CD4-positive, alpha-beta T cell treated with Interleukin-1 beta for 1 hour (primary cell): Measurements from ENCODE around the gene FAM177A1.
"Not testable (repeated sequence)": the region's sequence is repeated elsewhere in the genome, so short reads cannot be mapped to it uniquely, and the experiment has no call there.

ENCODE experiments used
- DNase-seq, 2 donors: peaks; one replicate each; pipeline ENCODE4 v3.0.0-alpha.2; 2020 to 2022

FAM177A1 gene, protein sequence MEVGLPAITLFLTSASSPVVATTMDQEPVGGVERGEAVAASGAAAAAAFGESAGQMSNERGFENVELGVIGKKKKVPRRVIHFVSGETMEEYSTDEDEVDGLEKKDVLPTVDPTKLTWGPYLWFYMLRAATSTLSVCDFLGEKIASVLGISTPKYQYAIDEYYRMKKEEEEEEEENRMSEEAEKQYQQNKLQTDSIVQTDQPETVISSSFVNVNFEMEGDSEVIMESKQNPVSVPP

DNA sequence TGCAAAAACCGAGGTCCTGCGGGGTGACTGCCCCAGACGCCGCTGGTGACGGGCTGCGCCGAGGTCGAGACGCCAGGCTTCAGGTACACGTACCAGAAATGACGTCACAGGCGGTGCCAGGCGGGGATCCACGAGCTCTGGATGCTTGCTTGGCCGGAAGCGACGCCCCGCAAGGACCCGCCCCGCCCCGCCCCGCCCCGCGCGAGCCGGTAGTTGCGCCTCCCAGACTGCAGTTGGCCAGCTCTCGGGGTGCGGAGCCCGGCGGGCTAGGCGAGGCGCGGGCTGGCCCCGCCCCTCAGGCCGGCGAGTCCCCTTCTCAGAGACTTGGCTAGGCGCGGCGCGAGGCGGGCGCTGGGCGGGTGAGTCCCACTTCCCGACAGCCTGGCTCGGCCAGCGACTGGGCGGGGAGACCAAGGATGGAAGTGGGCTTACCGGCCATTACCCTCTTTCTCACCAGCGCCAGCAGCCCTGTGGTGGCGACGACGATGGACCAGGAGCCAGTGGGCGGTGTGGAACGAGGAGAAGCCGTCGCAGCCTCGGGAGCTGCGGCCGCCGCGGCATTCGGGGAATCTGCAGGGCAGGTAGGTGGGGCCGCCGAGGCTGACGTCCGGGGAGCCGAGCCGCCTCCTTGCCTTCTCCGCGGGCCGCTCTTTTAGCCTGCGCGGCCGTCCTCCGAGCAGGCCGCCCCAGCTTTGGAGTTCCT, at the start of gene FAM177A1:
TSS of gene FAM177A1 (plus strand) at position 225 of the 703 bp plus-strand sequence. CDS start at position 417, 192 bp downstream.
- peak; percentile 99 to 100 for DNase-seq

DNA sequence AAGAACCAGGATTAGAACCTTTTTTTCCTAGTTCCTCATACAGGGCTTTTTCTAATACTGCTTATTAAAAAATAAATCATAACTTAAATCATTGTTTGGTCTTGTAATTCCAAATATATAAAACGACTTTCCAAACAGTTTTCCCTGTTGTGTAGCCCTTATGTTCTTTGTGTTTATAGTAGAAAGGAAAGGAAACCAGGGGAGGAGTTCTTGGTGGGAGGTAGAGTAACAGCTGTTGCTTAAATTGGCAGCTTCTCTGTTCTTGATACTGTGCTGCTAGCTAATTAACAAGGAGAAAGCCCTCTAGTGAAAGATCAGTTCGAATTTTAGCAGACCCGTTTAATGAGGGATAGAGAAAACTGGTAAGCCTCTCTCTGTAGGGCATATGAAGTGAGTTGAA, 48.3 kb upstream of the FAM177A1 start:
- no peak for DNase-seq

DNA sequence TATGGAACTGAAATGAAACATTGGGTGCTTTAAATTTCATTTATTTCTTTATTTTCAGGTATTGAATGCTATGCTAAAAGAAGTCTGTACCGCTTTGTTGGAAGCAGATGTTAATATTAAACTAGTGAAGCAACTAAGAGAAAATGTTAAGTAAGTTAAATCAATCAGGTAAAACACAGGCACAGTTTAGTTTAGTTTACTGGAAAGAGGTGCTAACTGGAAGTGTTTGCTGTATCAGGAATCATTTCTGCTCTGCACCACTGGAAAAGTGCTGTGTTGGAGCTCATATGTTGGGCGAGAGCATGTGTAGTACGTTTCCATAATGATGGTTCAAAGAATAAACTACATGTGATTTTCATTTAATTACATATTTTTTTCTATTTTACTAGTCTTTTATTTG, 46.6 kb upstream of the FAM177A1 start:
- DNase-seq: no peak

DNA sequence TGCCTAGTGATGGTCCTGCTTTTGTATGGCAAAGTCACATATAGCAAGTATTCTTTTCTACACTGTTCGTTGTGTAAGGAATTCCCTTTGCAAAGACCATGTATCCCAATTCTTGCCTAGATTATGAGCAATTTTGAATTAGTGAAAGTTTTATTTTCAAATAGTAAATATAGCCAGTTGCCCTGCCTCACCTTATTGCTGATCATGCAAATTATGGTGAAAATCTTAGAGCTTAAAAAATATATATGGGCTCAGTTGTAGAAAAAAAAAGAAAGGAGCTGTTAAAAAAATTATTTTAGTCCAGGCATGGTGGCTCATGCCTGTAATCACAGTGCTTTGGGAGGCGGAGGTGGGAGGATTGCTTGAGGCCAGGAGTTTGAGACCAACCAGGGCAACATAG, 44.5 kb upstream of the FAM177A1 start:
- no peak for DNase-seq

DNA sequence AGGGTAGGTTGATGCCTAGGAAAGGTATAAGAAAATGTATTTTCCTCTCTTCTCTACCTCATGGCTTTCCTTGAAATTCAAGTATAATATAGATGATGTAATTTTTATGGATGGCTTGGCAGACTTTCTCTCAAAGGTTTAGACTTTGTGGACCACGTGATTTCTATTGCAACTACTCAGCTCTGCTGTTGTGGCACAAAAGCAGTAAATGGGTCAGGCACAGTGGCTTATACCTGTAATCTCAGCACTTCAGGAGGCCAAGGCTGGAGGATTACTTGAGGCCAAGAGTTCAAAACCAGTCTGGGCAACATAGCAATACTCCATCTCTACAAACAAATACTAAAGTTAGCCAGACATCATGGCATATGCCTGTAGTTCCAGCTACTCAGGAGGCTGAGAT, 41.2 kb upstream of the FAM177A1 start:
- DNase-seq: no peak

DNA sequence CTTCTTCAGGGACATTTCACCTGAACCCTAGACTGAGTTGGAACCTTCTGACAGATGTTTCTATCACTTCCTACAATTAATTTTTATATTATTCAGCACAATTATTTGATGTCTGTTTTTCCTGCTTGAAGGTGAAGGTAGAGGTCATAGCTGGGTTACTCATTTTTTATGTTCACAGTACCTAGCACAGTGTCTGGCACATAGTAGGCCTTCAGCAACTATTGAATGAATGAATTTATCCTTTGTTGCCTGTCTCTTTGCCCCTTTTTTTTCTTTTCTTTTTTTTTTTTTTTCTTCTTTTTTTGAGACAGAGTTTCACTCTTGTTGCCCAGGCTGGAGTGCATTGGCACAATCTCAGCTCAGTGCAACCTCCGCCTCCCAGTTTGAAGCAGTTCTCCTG, 29.5 kb upstream of the FAM177A1 start:
- DNase-seq: no peak

DNA sequence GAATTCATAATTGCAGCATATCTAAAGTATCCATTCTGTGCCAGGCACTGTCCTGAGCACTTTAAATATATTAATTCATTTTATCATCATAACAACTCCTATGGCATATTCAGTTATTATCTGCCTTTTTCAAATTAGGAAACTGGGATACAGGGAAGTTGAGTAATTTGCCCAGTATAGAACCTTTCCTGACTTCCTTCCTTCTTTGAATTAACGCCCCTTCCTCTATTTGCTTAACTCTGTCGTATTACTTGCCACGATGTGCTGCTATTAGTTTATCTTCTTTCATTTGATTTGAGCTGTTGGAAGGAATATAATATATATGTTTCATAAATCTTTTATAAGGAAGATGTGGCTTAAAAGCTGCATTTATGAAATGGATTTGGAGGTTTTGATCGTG, 25.4 kb upstream of the FAM177A1 start:
- DNase-seq: no peak

DNA sequence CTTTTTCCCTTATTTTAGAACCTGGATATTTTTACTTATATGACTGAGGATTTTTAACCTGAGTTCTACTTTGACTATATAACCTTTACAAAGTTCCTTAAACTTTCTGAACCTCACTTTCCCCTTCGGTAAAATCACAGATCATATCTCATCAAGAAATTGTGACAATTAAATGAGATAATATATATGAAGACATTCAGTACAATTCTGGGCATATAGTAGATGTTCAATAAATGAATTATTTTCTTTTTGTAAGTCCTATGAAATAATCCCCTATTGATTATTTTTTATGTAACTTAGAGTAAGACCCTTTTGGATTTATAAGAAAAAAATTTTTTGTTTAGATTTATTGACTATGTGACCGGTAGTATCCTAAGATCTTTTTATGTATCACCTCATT, 17.6 kb upstream of the FAM177A1 start:
- DNase-seq: no peak

DNA sequence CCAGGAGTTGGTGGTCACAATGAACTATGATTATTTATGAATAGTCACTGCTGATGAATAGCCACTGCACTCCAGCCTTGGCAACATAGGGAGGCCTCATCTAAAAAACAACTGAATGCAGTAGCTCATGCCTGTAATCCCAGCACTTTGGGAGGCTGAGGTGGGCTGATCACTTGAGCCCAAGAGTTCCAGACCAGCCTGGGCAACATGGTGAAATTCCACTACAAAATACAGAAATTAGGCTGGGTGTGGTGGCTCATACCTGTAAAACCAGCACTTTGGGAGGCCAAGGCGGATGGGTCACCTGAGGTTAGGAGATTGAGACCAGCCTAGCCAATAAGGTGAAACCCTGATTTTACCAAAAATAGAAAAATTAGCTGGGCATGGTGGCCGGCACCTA, 13.5 kb upstream of the FAM177A1 start:
- DNase-seq: no peak

DNA sequence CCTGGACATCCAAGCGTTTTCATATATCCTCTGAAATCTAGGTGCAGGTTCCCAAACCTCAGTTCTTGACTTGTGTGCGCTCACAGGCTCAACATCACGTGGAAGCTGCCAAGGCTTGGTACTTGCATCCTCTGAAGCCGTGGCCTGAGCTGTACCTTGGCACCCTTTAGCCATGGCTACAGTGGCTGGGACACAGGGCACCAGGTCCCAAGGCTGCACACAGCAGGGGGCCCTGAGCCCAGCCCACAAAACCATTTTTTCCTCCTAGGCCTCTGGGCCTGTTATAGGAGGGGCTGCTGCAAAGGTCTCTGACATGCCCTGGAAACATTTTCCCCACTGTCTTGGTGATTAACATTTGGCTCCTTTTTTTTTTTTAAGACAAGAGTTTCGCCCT, 11.6 kb upstream of the FAM177A1 start:
- no peak for DNase-seq

DNA sequence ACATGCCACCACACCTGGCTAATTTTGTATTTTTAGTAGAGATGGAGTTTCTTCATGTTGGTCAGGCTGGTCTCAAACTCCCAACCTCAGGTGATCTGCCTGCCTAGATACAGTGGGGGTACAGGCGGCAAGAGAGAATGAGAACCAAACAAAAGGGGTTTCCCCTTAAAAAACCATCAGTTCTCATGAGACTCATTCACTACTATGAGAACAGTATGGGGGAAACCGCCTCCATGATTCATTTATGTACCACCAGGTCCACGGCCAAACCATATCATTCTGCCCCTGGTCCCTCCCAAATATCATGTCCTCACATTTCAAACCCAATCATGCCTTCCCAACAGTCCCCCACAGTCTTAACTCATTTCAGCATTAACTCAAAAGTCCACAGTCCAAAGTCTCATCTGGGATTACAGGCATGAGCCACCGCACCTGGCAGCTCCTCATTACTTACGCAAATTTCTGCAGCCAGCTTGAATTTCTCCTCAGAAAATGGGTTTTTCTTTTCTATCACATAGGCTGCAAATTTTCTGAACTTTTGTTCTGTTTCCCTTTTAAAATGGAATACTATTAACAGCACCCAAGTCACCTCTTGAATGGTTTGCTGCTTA, 11.0 kb upstream of the FAM177A1 start:
- DNase-seq: not testable (repeated sequence)

DNA sequence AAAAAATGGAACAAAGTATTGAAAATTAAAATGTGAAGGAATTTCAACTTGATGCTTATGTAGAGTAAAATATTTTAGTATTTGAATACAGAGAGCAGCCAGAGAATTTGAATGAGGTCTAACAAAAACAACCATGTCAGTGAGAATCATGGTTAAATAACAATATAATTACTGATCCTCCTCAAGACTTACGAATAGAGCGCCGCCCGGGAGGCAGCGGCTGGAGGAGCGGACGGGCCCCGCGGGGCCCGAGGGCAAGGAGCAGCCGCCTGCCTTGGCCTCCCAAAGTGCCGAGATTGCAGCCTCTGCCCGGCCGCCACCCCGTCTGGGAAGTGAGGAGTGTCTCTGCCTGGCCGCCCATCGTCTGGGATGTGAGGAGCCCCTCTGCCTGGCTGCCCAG, 7.8 kb upstream of the FAM177A1 start:
- not testable (repeated sequence) for DNase-seq

DNA sequence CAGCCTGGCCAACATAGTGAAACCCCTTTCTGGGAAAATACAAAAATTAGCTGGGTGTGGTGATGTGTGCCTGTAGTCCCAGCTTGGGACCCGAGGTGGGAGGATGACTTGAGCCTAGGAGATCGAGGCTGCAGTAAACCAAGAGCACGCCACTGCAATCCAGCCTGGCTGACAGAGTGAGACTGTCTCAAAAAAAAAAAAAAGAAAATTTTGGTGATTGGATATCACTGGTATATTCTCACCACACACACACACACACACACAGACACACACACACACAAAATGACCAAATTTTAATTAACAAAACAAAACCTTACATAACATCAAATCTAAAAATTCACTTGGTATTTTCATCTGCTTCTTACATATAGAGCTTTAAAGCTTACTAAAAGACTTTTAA, 3.4 kb upstream of the FAM177A1 start:
- no peak for DNase-seq

DNA sequence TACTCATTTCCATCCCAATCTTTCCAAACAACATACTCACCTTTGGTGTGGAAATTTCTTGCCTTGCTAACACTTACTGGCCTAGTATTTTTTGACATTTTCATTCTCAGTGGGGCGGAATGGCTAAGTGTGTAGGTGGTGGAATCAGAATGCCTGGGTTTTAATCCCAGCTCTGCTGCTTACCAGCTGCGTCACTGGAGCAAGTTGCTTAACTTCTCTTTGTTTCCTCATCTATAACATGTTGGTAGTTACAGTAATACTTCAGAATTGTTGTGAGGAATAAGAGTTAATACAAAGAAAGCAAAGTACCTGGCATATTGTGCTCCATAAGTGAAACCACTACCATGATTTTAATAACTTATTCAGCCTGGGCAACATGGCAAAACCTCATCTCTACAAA, 3.0 kb upstream of the FAM177A1 start:
- DNase-seq: no peak

DNA sequence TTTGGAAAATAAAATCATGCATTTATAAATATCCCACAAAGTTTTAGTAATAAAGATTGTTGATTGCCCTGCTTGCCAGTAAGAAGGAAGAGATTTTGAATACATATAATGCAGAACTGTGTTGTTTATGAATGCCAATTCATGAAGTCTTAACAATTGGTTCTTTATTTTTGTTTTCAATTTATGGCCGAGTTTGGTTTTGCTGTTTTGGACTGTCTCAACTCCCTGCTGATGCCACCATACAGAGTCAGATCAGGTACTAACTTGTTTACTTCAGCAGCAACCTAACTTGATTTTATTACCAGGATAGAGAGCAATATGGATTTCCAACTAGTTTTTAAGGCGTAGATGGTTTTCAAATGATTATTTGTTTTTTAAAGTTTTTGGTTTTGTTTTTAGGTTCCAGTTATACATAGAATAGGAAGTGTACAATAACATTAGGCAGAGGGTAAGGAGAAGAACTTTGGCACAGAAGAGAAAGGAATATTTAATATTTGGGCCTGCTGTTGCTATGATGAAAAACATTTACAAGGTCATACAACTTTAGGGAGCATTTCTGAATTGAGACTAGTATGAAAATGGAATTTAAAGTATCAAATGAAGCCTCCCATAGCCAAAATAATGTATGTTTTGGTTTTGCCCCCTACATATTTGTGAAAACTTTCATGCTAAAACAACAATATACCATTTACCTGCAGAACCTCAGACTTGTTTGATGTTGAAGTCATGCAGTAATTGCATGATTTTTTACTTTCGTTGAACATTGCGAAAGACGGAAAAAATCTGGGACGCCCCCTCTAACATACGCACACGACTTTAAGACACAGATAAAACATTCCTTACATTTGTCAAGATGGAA, 904 bp upstream of the FAM177A1 start:
- DNase-seq: no peak

DNA sequence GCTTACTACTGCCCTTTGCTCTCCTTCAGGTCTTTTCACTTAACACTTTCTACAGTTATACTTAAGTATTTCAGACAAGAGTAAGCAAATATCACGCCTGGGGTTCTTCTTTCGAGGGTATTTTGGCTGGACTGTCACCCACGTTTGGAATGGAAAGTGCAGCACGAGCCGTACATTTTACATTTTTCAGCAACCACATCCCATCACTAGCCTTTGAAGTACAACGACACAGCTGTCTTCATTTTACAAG, 349 bp upstream of the FAM177A1 start:
- DNase-seq: no peak

DNA sequence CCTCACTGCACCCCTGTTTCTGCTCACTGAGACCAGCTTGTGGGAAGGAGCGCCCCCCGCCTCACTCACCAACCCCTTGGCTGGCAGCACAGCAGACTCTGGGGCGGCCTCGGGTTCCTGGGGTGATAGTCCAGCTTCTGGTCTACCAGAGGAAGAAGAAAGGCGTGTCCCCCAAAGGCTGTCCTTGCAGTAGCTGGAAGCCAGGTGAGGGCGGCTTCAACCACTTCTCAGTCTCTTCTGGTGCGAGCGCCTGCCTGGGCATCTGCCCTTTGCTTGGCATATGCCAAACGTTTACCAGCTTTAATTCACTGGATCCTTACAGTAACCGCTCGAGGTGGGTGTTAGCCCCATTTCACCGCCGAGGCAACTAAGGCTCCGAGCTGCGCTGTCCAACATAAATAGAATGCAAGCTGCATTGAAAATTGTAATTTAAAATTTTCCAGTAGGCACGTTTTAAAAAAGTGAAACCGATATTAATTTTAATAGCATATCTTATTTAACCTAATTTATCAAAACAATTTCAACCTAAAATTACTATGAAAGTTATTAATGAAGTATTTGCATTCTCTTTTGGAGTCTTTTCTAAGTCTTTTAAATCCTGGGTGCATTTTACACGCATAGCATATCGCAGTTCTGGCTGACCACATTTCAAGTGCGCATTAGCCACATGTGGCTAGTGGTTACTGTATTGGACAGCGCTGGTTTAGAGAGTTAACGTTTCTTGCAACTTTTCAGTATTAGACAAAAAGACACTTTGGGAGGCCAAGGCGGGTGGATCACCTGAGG, 872 bp downstream of the FAM177A1 start:
- peak in 1 of 2 donors; percentile 27 for DNase-seq

DNA sequence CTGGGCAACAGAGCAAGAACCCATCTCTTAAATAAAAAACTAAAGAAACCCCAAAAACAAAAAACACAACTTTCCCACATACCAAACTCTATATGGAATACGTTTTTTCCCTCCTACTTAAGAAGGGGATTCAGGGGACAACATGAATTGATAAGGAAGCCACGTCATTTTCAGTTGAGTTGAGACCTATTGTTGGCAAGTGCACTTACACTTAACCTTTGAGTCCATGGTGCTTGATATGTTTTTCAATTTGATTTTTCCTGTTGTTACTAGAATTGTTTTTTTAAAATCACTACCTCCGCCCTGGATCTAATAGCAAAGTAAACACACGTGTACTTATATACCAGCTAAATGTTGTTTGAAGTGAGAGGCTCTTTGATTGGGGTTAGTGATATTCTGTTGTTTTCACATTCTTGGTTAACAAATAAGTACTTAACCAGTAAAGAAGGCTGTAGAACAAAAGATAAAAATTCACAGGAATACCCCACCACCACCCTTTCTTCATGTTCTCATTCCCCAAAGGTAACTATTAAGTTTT, 2.0 kb downstream of the FAM177A1 start:
- no peak for DNase-seq

DNA sequence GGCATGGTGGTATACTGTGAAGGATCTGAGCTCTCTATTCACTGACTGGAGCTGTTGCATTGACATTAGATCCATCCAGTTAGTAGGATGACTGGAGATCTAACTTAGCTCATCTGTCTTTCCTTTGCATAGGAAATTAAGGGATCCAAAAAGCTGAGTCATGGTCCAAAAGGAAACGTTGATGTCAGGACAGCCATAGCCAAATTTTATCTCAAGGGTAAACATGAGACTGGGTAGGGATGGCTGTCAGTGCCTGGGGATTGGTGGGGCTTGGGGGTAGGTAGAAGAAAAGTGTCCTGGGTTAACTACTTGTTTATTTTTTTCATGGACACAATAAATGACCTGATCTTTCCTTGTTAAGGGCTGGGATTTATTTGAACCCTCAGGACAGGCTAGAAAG, 4.6 kb downstream of the FAM177A1 start:
- no peak for DNase-seq

DNA sequence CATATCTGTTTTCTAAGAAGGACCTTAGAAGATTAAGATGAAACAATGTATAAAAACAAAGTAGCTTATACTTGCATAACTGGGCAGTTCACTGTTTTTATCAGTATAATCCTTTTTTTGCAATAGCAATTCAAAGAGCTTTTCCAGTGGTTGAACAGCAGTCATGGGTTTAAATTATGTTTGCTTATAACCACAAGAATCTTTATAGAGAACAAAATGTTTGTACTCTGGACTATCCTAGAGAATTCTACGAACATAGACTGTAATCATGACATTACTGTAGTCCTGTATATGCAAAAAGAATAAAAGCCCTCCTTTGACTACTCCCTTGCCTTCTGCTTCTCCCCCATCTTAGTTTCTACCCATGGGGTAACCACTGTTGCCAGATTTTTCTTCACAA, 5.7 kb downstream of the FAM177A1 start:
- no peak for DNase-seq

DNA sequence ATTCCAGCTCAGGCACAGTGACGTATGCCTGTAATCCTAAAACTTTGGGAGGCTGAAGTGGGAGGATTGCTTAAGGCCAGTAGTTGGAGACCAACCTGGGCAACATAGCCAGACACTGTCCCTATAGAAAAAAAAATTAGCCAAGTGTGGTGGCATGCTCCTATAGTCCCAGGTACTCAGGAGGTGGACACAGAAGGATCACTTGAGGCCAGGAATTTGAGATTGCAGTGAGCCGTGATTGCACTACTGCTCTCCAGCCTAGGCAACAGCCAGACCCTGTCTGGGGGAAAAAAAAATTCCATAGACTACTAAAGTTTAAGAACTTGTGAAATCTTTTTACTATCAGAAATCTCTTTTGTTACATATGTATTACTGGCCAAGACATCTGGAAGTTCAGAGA, 6.6 kb downstream of the FAM177A1 start:
- no peak for DNase-seq

DNA sequence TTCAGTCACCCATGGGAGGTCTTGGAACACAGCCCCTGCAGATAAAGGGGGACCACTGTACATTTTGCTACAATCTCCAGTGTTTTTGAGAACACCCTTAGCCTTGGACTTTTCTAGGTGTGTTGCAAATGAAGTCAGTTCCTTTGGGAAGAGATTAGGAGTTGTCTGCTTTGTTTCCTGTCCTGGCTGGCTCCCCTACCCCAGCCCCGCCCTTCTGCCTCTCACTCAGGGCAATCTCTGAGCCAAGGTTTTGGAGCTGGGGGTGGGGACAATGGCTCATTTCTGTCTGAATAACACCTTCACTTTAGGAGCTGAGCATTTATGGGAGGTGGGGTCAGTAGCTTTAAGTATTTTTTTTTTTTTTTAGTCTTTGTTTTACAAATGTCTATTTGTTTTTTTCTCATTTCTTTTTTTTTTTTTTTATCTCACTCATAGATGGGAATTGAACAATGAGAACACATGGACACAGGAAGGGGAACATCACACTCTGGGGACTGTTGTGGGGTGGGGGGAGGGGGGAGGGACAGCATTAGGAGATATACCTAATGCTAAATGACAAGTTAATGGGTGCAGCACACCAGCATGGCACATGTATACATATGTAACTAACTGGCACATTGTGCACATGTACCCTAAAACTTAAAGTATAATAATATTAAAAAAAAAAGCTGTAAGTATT, 15.2 kb downstream of the FAM177A1 start:
- not testable (repeated sequence) for DNase-seq
